ENCODE results near the gene FLG.
"Not testable (repeated sequence)": the region's sequence is repeated elsewhere in the genome, so short reads cannot be mapped to it uniquely, and the experiment has no call there.

Gene FLG

DNA sequence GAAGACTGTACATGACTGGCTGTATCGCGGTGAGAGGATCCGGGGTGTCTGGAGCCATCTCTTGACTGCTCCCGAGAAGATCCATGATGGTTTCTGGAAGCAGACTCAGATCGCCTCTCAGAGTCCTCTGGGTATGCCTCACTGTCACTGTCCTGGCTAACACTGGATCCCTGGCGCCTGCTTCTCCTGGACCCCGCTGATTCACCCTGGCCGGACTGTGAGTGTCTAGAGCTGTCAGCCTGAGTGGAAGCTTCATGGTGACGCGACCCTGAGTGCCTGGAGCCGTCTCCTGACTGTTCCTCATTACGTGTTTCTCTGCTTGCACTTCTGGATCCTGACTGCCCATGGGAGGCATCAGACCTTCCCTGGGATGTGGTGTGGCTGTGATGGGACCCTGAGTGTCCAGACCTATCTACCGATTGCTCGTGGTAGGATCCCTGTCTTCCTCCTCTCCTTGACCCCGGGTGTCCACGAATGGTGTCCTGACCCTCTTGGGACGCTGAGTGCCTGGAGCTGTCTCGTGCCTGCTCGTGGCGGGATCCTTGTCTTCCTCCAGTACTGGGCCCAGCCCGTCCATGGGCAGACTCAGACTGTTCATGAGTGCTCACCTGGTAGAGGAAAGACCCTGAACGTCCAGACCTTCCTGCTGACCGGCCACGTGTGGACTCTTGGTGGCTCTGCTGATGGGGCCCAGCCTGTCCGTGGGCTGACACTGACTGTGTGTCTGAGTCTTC is 21.7 kb downstream of the FLG start:
- not testable (repeated sequence) for H3K36me3 ChIP-seq (ENCODE audit: control insufficient read depth, insufficient read depth, low read length); H3K9ac ChIP-seq (ENCODE audit: low read length); H3K4me1 ChIP-seq (ENCODE audit: control insufficient read depth, insufficient read depth, low read length); H3K27ac ChIP-seq (ENCODE audit: low read depth, low read length); H3K4me3 ChIP-seq (ENCODE audit: low read depth, low read length)
- H3K9me3 ChIP-seq (ENCODE audit: control insufficient read depth, insufficient read depth, low read depth, low read length), result peaks cover 33% of the 10 kb centered on the region; the same call in 1 of the 2 replicates
- H3K27me3 ChIP-seq (ENCODE audit: control insufficient read depth, insufficient read depth, low read length), result peaks cover 11% of the 10 kb centered on the region; the same call in 1 of the 2 replicates

DNA sequence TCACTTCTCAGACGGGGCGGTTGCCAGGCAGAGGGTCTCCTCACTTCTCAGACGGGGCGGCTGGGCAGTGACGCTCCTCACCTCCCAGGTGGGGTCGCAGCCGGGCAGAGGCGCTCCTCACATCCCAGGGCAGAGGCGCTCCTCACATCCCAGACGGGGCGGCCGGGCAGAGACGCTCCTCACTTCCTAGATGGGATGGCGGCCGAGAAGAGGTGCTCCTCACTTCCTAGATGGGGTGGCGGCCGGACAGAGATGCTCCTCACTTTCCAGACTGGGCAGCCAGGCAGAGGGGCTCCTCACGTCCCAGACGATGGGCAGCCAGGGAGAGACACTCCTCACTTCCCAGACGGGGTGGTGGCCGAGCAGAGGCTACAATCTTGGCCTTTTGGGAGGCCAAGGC is 68.6 kb downstream of the FLG start:
- H3K27ac ChIP-seq (ENCODE audit: low read depth, low read length); H3K36me3 ChIP-seq (ENCODE audit: control insufficient read depth, insufficient read depth, low read length); H3K27me3 ChIP-seq (ENCODE audit: control insufficient read depth, insufficient read depth, low read length); H3K9ac ChIP-seq (ENCODE audit: low read length); H3K4me1 ChIP-seq (ENCODE audit: control insufficient read depth, insufficient read depth, low read length); H3K4me3 ChIP-seq (ENCODE audit: low read depth, low read length): not testable (repeated sequence)
- peaks cover 29% of the 10 kb centered on the region for H3K9me3 ChIP-seq (ENCODE audit: control insufficient read depth, insufficient read depth, low read depth, low read length)

All from HUES6 (cell line).